Panc1 (cell line): Measurements from ENCODE around the gene LRRC34. TPM values are rescaled to one million over a fixed set of nuclear protein-coding genes. Genes with fewer than 3 reads are reported as not detected.

ENCODE experiments used
- ATAC-seq: fragments of 200-7000 bp; cut with Tn5 transposase; 2 replicates; pipeline ENCODE4 v1.9.1; 2020; ENCODE audit warnings: mild to moderate bottlenecking, moderate library complexity
- BruUV-seq: library from RNA; stranded (reverse); fragments of 400-500 nt; replicated peaks from 2 replicates; lab custom pipeline; 2021; lab: Mats Ljungman, UMichigan
- CTCF ChIA-PET: fragments of 300-600 bp; sonication (Branson Sonifier 250); formaldehyde crosslinking; loops from one replicate; lab custom pipeline; 2022; ENCODE audit warnings: antibody characterized with exemption; lab: Charles Lee
- POLR2A ChIA-PET: fragments of 300-600 bp; sonication (Branson Sonifier 250); formaldehyde crosslinking; loops from one replicate; lab custom pipeline; 2022; ENCODE audit warnings: antibody characterized with exemption; lab: Charles Lee
- DNase-seq: peaks from one replicate; pipeline ENCODE4 v3.0.0-alpha.2; 2010; ENCODE audit warnings: low read depth, low spot score
- H3K27ac ChIP-seq: 2 replicates; pipeline ENCODE4 v1.5.1; 2011; ENCODE audit warnings: mild to moderate bottlenecking, low read length, inconsistent platforms
- H3K27me3 ChIP-seq: fragments of 200-500 bp; sonication (Bioruptor generic); 2 replicates; pipeline ENCODE4 v1.6.0; 2014; ENCODE audit warnings: low read length, inconsistent platforms; ENCODE audit not compliant: control insufficient read depth, insufficient read depth
- H3K36me3 ChIP-seq: fragments of 200-500 bp; sonication (Bioruptor generic); 2 replicates; pipeline ENCODE4 v1.5.1; 2014; ENCODE audit warnings: inconsistent platforms, mild to moderate bottlenecking, low read length, moderate library complexity; ENCODE audit not compliant: control insufficient read depth, insufficient read depth
- H3K4me1 ChIP-seq: 2 replicates; pipeline ENCODE4 v1.5.1; 2011; ENCODE audit warnings: inconsistent platforms, mild to moderate bottlenecking, low read length, moderate library complexity; ENCODE audit not compliant: control insufficient read depth, insufficient read depth
- H3K4me3 ChIP-seq, 2 experiments: 2 replicates each; pipeline ENCODE4 v1.5.1; 2011 to 2012; ENCODE audit warnings: low read depth in 2 of 2, low read length in 2 of 2, mild to moderate bottlenecking in 2 of 2, inconsistent platforms in 1 of 2, moderate library complexity in 1 of 2
- H3K9me3 ChIP-seq: fragments of 200-500 bp; sonication (Bioruptor generic); 2 replicates; pipeline ENCODE4 v1.5.1; 2014; ENCODE audit warnings: low read depth, mild to moderate bottlenecking, inconsistent platforms, low read length, moderate library complexity; ENCODE audit not compliant: control insufficient read depth, insufficient read depth
- POLR2AphosphoS5 ChIP-seq: IDR thresholded peaks from 2 replicates; pipeline ENCODE4 v1.6.1; 2012; ENCODE audit warnings: mild to moderate bottlenecking, low read depth, low read length, moderate library complexity
- REST ChIP-seq, 2 experiments: IDR thresholded peaks; 2 replicates each; pipeline ENCODE4 v1.6.1; 2011 to 2012; ENCODE audit warnings: low read depth in 2 of 2, control low read depth in 1 of 2, low read length in 1 of 2, mild to moderate bottlenecking in 1 of 2, moderate library complexity in 1 of 2; ENCODE audit not compliant: insufficient read depth in 1 of 2
- SIN3A ChIP-seq: IDR thresholded peaks from 2 replicates; pipeline ENCODE4 v1.6.1; 2012; ENCODE audit warnings: low read depth, mild to moderate bottlenecking, low read length, moderate library complexity, borderline replicate concordance; ENCODE audit not compliant: insufficient read depth
- TCF7L2 ChIP-seq: IDR thresholded peaks from 2 replicates; pipeline ENCODE4 v1.6.1; 2011; ENCODE audit warnings: mild to moderate bottlenecking, low read depth, low read length, inconsistent platforms
- in situ Hi-C: cut with HindIII; loops from 2 replicates; pipeline ENCODE4 v1.10.0; 2016; ENCODE audit warnings: low sequenced_read_pairs, low pct_unique_long_range_greater_than_20kb
- intact Hi-C: fragments of 100-400 bp; cut with micrococcal nuclease; formaldehyde crosslinking; loops from one replicate; pipeline ENCODE4 v1.10.0; 2022; ENCODE audit not compliant: unreplicated experiment
- total RNA-seq: library from RNA; stranded (reverse); gene quantifications from one replicate; pipeline ENCODE4 v1.2.1, GENCODE V29; 2021; ENCODE audit not compliant: unreplicated experiment
- TF ChIP-seq, protein P1 (sequence below): fragments of 450-650 bp; IDR thresholded peaks from 2 replicates; pipeline ENCODE4 v1.5.1; 2017; ENCODE audit warnings: mild to moderate bottlenecking

LRRC34 gene
- total RNA-seq, 1 experiment from 2014 or later: 1.2 TPM

DNA sequence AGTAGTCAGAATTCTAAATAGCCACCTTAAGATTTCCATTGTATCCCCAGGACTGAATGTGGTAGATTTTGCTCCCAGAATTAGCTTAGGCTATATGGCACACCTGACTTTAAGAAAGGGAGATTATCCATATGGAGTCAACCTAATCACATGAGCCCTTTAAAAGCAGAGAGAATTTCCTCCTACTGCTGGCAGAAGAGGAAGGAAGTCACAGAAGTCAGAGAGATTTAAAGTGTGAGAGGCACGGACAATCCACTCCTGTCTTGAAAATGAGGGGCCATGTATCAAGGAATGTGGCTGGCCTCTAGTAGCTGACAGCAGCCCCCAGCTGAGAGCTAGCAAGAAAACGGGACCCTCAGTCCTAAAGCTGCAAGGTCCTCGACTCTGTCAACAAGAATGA, 30.3 kb upstream of the LRRC34 start:
- POLR2A ChIA-PET: no interaction called here
- TF ChIP-seq, protein P1, sequence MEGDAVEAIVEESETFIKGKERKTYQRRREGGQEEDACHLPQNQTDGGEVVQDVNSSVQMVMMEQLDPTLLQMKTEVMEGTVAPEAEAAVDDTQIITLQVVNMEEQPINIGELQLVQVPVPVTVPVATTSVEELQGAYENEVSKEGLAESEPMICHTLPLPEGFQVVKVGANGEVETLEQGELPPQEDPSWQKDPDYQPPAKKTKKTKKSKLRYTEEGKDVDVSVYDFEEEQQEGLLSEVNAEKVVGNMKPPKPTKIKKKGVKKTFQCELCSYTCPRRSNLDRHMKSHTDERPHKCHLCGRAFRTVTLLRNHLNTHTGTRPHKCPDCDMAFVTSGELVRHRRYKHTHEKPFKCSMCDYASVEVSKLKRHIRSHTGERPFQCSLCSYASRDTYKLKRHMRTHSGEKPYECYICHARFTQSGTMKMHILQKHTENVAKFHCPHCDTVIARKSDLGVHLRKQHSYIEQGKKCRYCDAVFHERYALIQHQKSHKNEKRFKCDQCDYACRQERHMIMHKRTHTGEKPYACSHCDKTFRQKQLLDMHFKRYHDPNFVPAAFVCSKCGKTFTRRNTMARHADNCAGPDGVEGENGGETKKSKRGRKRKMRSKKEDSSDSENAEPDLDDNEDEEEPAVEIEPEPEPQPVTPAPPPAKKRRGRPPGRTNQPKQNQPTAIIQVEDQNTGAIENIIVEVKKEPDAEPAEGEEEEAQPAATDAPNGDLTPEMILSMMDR: no peak
- no peak for TF ChIP-seq POLR2AphosphoS5
- TF ChIP-seq REST (IDR thresholded peaks at IDR 0.05; ENCODE audit: insufficient read depth in 1 of 2, low read depth in 2 of 2, low read length in 1 of 2): no peak
- TF ChIP-seq SIN3A: no peak
- no peak for TF ChIP-seq TCF7L2
- H3K9me3 ChIP-seq: no peaks in the 10 kb centered on the region
- CTCF ChIA-PET: interaction anchor here (0.5 kb wide), 1 partner anchor 237 kb away, joined by 4 read pairs; no protein-coding TSS in a partner anchor
- no peak overlapping the region for H3K27ac ChIP-seq
- no peak for ATAC-seq
- no peak for DNase-seq
- no TSS peak for BruUV-seq
- peaks cover 9% of the 10 kb centered on the region; the same call in 1 of the 2 replicates for H3K27me3 ChIP-seq
- in situ Hi-C loops: no loop called here
- no peak overlapping the region for H3K4me3 ChIP-seq
- H3K4me1 ChIP-seq: no peaks in the 10 kb centered on the region
- intact Hi-C loops: no loop called here
- no peaks in the 10 kb centered on the region for H3K36me3 ChIP-seq

DNA sequence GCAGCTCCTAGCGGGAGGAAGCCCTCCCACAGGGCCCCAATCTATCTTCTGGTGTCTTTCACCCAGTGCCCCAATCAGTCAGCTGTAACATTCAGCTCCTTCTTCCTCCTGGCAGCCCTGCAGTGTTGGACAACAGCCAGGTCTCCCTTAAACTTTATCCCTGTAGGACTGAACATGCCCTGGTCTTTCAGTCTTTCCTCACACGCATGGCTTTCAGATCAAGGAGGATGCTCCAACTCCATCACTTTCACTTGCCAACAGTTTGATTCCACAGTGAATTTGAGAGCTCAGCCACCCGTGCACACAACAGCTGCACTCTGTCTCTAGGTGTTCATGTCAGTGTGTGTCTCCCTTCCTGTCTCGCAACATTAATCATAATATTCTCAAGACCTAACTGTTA, 28.5 kb upstream of the LRRC34 start:
- no TSS peak for BruUV-seq
- intact Hi-C loops (no loop called here), in situ Hi-C loops (no loop called here)
- ATAC-seq (no peak), DNase-seq (no peak)
- Histone ChIP-seq H3K27ac (no peak overlapping the region), H3K9me3 (no peaks in the 10 kb centered on the region), H3K36me3 (no peaks in the 10 kb centered on the region), H3K4me3 (no peak overlapping the region), H3K4me1 (no peaks in the 10 kb centered on the region), H3K27me3 (peaks cover 9% of the 10 kb centered on the region; the same call in 1 of the 2 replicates)
- CTCF ChIA-PET: no interaction called here
- POLR2A ChIA-PET: interaction anchor here (0.6 kb wide), 1 partner anchor 56 kb away, joined by 8 read pairs; no protein-coding TSS in a partner anchor
- TF ChIP-seq, protein P1: no peak
- TF ChIP-seq REST (IDR thresholded peaks at IDR 0.05; ENCODE audit: insufficient read depth in 1 of 2, low read depth in 2 of 2, low read length in 1 of 2) (no peak), POLR2AphosphoS5 (no peak), TCF7L2 (no peak), SIN3A (no peak)
